DMS53 treated with DMSO at 0.1 percent for 48 hours (cell line): ENCODE measurements around the gene CNBP.
"Not testable (repeated sequence)": the region's sequence is repeated elsewhere in the genome, so short reads cannot be mapped to it uniquely, and the experiment has no call there.

Experiments
- DNase-seq: peaks from one replicate; lab custom pipeline; 2025; ENCODE audit not compliant: unreplicated experiment; lab: John Stamatoyannopoulos, UW

CNBP gene

DNA sequence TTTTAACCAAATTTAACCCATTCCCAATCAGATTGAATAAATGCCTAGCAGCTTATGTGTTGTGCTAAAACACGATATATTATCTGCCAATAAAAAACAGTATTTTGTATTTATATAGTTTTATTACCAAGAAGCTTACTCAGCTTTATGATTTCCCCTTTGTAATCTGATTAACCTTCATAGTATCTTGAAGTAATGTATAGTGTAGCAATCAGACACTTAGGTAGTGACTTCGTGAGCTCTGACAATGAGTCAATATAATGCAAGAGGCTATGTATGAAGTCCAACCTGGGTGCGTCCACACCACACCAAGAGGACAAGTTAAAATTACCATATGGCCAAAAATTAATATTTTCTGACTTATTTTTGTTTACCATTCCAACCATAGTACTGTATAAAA is 2.1 kb upstream of the CNBP start:
- no peak for DNase-seq

DNA sequence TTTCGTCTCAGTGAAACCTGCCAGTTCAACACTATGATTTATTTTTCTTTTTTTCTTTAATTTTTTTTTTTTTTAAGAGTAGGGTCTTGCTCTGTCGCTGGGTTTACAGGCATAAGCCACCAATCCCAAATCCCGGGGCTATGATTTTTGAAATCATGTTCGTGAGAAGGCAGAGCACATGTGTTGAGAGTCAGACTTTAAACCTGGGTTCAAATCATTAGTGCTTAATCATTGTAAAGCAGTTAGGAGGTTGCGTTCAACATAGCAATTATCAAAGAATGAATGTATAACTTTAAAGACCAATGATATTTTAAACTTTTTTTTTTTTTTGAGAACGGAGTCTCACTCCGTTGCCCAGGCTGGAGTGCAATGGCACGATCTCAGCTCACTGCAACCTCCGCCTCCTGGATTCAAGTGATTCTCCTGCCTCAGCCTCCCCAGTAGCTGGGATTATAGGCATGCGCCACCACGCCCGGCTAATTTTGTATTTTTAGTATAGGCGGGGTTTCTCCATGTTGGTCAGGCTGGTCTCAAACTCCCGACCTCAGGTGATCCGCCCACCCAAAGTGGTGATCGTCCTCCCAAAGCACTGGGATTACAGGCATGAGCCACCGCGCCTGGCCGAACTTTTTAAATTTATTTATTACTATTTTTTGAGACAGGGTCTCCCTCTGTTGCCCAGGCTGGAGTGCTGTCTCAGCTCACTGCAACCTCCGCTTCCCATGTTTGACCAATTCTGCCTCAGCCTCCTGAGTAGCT is 1.3 kb upstream of the CNBP start:
- not testable (repeated sequence) for DNase-seq

GRCh38 chr3:129184396-129184657 is 631 bp upstream of the CNBP start:
- no peak for DNase-seq

DNA sequence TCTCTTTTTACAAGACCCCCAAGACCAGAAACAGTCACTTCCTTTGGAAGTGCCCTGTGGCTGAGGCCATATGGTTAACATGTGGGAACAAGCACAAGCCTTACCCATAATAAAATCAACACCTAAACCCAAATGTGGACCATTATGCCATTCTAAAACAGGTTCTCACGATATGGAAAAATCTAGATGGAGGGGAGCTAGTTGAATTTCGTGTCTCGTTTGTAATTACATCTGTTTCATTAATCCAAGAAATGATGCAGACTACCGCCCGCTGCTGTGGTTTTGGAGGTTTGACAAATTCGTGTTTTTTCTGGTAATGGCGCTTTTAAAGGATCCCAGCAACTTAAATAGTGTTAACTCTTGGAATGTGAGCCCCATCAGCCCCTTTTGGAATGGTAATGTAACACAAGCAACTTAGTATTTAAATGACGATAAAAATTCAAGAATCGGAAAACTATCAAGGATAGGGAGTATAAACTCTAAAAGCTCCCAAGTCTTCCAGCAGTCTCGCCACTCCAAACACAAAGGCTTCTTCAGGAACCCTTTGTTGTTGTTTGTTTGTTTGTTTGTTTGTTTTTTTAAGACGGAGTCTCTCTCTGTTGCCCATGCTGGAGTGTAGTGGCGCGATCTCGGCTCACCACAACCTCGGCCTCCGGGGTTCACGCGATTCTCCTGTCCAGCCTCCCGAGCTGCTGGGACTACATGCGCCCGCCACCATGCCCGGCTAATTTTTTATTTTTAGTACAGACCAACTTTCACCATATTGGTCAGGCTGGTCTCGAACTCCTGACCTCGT is 1.1 kb downstream of the CNBP start:
- DNase-seq: no peak

- no peak for DNase-seq
These were observed 1.9 kb downstream of the CNBP start for GRCh38 chr3:129181819-129182218.

DNA sequence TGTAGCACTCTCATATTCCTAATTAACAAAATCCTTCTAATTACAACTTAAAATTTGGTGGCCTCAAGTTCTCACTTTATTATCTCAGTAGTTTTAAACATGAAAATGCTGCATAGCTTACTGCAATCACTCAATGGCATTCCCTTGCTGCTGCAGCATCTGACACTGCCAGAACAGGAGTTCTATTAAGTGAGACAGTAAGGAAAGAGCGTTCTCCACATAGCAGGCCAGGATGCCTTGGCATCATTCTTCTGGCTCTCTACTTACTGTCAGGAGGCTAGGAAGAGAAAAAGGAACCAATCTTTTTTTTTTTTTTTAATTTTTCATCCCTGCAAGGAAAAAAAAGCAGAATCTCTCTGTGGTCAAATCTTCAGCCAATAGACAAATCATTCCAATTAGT is 3.2 kb downstream of the CNBP start:
- DNase-seq: no peak

DNA sequence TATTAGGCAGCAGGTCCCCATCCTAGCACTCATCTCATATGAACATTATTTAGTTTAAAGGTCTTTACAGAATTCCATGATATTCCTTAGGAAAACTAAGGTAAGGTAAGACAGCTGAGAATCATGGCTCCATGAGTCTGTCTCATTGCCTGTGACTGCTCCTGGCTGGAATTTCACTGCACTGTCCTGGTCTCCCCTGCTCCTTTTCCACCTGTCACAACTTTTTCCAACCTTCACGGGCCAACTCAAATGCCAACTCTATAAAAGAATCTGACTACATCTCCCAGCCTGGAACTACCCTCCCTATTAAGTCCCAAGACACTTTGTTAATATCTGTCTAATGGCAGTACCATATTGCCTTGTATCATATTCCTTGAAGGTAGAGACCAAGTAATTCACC is 7.6 kb downstream of the CNBP start:
- no peak for DNase-seq

GRCh38 chr3:129173725-129174124 is 10.0 kb downstream of the CNBP start:
- DNase-seq: no peak

GRCh38 chr3:129173206-129173605 is 10.5 kb downstream of the CNBP start:
- no peak for DNase-seq

- DNase-seq: no peak
These were observed 16.9 kb downstream of the CNBP start for GRCh38 chr3:129166579-129167332.

GRCh38 chr3:129165594-129165993 is 18.1 kb downstream of the CNBP start:
- not testable (repeated sequence) for DNase-seq

DNA sequence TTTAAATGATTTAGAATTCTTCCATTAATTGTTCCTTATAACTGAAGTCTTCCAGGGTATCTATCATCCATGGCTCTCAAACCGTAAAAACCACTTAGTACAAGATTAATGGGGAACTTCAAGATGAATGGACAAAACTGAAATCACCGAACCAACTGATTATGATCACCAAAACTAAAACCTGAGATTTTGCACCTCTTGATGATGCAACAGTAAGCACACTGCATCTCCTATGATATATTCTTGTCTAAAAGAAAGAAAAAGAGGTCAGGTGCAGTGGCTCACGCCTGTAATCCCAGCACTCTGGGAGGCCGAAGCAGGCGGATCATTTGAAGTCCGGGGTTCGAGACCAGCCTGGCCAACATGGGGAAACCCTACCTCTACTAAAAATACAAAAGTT is 19.2 kb downstream of the CNBP start:
- DNase-seq: no peak

GRCh38 chr3:129162729-129163579 is 20.7 kb downstream of the CNBP start:
- DNase-seq: no peak

DNA sequence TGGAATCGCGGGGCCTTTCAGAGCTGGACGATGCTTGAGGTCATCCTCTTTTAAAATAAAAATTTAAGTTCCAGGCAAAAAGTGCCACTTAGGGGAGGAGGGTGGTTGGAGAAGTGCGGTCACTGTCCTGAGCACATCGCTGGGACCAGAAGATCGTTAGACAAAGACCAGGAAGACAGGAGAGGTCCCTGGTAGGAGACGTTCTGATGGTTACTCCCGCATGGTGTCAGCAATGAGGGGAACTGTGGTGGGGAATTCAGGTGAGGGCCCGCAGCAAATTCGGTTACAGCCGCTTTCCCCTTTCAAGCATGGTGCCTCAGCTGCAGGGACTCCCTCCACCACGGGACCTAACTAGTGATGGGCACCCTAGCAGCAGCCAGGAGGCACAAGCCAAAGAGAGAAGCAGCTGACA is 21.8 kb downstream of the CNBP start:
- DNase-seq: no peak

GRCh38 chr3:129160891-129161859 is 22.5 kb downstream of the CNBP start, which contains the start of gene ISY1:
Gene ISY1, minus strand, starts transcription at chr3:129161063. Its CDS starts 88 bp downstream, at chr3:129160975.
- DNase-seq: peak; percentile 80

- no peak for DNase-seq
These were observed 38.9 kb downstream of the CNBP start for GRCh38 chr3:129144786-129145185.

DNA sequence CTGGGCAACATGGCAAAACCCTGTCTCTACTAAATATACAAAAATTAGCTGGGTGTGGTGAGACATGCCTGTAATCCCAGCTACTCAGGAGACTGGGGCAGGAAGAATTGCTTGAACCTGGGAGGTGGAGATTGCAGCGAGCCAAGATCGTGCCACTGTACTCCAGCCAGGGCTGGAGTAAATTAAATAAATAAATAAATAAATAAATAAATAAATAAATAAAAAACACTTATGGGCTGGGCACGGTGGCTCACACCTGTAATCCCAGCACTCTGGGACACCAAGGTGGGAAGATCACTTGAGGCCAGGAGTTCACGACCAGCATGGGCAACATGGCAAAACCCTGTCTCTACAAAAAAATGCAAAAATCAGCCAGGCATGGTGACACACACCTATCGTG is 42.7 kb downstream of the CNBP start:
- not testable (repeated sequence) for DNase-seq

GRCh38 chr3:129139911-129140310 is 43.8 kb downstream of the CNBP start:
- no peak for DNase-seq

GRCh38 chr3:129136275-129136674 is 47.4 kb downstream of the CNBP start:
- DNase-seq: not testable (repeated sequence)
